Skeletal muscle tissue (tissue), 4 donors: ENCODE data around the gene KANK4. TPM values are rescaled to one million over a fixed set of nuclear protein-coding genes. Genes with fewer than 3 reads are reported as not detected.

ENCODE experiments used
- H3K27ac ChIP-seq: one replicate; pipeline ENCODE4 v1.7.0; 2013; ENCODE audit warnings: mild to moderate bottlenecking, low read depth, low read length, inconsistent platforms
- H3K27me3 ChIP-seq, 3 donors: one replicate each; pipeline ENCODE4 v1.7.0; 2013; ENCODE audit warnings: low read length in 3 of 3; ENCODE audit not compliant: control insufficient read depth in 3 of 3, insufficient read depth in 3 of 3
- H3K36me3 ChIP-seq, 3 donors: one replicate each; pipeline ENCODE4 v1.7.0; 2013; ENCODE audit warnings: low read length in 3 of 3; ENCODE audit not compliant: control insufficient read depth in 3 of 3, insufficient read depth in 3 of 3
- H3K4me1 ChIP-seq, 3 donors: one replicate each; pipeline ENCODE4 v1.7.0; 2013; ENCODE audit warnings: low read length in 3 of 3, mild to moderate bottlenecking in 3 of 3; ENCODE audit not compliant: control insufficient read depth in 3 of 3, insufficient read depth in 3 of 3
- H3K4me3 ChIP-seq, 3 donors: one replicate each; pipeline ENCODE4 v1.7.0; 2013; ENCODE audit warnings: low read length in 3 of 3
- H3K9ac ChIP-seq, 3 donors: one replicate each; pipeline ENCODE4 v1.7.0; 2013; ENCODE audit warnings: low read length in 3 of 3, mild to moderate bottlenecking in 3 of 3, moderate library complexity in 2 of 3, low read depth in 1 of 3
- H3K9me3 ChIP-seq, 3 donors: one replicate each; pipeline ENCODE4 v1.7.0; 2013; ENCODE audit warnings: low read length in 3 of 3; ENCODE audit not compliant: control insufficient read depth in 3 of 3
- total RNA-seq: library from RNA; depleted of rRNA; stranded (reverse); fragments of >200 nt; gene quantifications from one replicate; pipeline ENCODE4 v1.2.3, GENCODE V29; 2014
- donor health status: Osteomylitis.

KANK4 gene
- total RNA-seq, 1 donor from 2014 or later = 8.4 TPM

DNA sequence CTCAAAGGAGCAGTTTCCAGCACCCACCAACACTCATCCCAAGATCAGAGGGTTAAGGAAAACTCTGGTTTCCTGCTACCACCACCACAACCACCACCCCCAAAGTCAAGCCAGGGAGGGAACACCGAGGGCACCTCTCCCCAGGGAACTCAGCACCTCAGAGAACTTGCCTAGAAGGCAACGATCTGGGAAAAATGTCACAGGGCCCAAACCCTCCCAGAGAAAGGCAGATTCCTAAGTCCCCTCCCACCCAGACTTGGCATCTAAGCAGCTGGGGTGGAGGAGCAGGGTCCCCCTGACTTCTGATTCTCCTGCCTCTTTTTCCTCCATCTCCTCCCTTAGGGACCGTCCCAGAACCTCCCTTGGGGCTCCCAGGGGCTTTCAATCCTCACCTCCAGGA lies 10.6 kb downstream of the KANK4 start:
- Histone ChIP-seq H3K9me3 (no peaks in the 10 kb centered on the region), H3K9ac (no peak overlapping the region), H3K27me3 (peaks cover 0 to 4% (median 0%) of the 10 kb centered on the region in 3 donors), H3K36me3 (no peaks in the 10 kb centered on the region), H3K4me1 (no peaks in the 10 kb centered on the region), H3K27ac (no peak overlapping the region), H3K4me3 (no peak overlapping the region)

DNA sequence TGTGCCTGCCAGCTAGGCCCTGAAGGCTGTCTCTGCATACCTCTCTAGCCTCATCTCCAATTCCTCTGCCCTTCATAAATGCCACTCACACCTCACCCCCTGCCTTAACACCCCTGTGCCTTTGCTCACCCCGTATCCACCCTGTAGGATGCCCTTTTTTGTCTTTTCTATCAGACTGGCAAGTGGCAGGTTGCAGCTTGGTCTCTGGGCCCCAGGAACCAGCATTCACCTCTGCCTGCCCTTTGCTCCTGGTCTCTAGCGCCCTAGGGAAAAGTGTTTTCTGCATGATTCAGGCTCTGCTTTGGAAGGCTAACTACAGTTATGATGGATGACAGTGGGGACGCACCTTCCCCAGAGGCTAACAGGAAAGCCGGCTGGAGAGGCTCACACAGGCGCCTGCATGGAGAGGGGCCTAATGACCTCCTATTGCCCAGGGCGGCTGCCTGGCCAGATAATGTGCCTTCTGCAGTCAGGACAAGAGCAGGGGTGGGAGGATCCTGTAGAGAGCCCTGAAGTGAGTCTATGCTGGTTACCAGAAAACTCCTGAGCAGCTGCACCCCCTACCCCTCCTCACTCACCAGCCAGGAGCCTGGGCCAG lies 11.2 kb downstream of the KANK4 start:
- H3K9me3 ChIP-seq = no peaks in the 10 kb centered on the region

DNA sequence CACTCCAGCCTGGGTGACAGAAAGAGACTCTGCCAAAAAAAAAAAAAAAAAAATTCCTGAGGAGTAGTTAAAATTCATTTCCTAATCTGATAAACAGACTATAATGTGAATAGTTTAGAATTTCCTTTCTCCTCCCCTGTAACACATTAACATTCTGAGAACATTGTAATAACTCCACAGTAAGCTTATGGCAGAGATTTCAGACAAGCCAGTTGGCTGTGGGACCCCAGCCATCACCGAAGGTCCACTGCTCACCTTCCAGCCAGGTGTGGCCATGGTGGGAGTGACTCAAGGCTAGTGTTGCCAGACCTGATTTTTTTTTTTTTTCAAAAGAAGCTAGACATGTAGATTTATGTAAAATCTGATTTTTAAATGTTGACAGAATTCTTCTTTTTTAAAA lies 11.8 kb downstream of the KANK4 start:
- no peaks in the 10 kb centered on the region for H3K36me3 ChIP-seq
- no peak overlapping the region for H3K9ac ChIP-seq
- H3K27ac ChIP-seq = no peak overlapping the region
- no peaks in the 10 kb centered on the region for H3K9me3 ChIP-seq
- H3K4me1 ChIP-seq = no peaks in the 10 kb centered on the region
- H3K4me3 ChIP-seq = no peak overlapping the region
- H3K27me3 ChIP-seq = peaks cover 0 to under 1% (median 0%) of the 10 kb centered on the region in 3 donors

More for the DNA sequence above, 11.2 kb downstream of the KANK4 start:
- H3K4me1 ChIP-seq = no peaks in the 10 kb centered on the region
- no peaks in the 10 kb centered on the region for H3K36me3 ChIP-seq
- no peak overlapping the region for H3K9ac ChIP-seq
- H3K4me3 ChIP-seq = no peak overlapping the region
- no peak overlapping the region for H3K27ac ChIP-seq
- H3K27me3 ChIP-seq = peaks cover 0 to 4% (median 0%) of the 10 kb centered on the region in 3 donors

DNA sequence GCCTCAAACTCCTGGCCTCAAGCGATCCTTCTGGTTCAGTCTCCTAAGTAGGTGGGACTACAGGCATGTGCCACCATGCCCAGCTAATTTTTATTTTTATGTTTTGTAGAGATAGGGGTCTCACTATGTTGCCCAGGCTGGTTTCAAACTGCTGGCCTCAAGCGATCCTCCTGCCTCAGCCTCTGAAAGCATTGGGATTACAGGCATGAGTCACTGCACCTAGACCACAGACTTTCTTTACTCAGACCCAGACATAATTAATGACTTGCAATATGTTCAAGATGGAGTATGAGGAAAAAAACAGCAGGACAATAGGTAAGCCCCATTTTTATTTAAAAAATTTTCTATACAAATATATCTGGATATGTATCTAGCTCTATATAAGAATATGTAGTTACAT lies 13.2 kb downstream of the KANK4 start:
- no peaks in the 10 kb centered on the region for H3K27me3 ChIP-seq
- no peak overlapping the region for H3K9ac ChIP-seq
- H3K27ac ChIP-seq = no peak overlapping the region
- no peaks in the 10 kb centered on the region for H3K9me3 ChIP-seq
- H3K36me3 ChIP-seq = no peaks in the 10 kb centered on the region
- H3K4me1 ChIP-seq = no peaks in the 10 kb centered on the region
- no peak overlapping the region for H3K4me3 ChIP-seq

DNA sequence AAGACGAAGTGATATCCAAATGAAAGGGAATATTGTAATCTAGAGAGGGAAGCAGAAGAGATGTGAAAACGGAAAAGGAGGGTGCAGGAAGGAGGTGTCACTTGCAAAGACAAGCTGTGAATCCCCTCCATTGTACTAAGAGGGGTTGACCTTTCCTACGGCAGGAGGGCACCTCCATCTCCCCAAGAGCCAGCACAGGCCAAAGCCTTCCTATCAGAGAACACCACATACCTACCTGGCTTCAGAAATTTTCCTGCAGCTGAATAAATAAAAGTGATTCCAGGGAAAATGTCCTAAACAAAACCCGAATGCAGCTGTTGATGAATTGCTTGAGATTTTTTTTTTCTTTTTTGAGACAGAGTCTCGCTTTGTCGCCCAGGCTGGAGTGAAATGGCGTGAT lies 14.3 kb downstream of the KANK4 start:
- H3K9me3 ChIP-seq = no peaks in the 10 kb centered on the region
- no peaks in the 10 kb centered on the region for H3K36me3 ChIP-seq
- H3K27me3 ChIP-seq = no peaks in the 10 kb centered on the region
- no peak overlapping the region for H3K9ac ChIP-seq
- no peaks in the 10 kb centered on the region for H3K4me1 ChIP-seq
- H3K4me3 ChIP-seq = no peak overlapping the region
- no peak overlapping the region for H3K27ac ChIP-seq

DNA sequence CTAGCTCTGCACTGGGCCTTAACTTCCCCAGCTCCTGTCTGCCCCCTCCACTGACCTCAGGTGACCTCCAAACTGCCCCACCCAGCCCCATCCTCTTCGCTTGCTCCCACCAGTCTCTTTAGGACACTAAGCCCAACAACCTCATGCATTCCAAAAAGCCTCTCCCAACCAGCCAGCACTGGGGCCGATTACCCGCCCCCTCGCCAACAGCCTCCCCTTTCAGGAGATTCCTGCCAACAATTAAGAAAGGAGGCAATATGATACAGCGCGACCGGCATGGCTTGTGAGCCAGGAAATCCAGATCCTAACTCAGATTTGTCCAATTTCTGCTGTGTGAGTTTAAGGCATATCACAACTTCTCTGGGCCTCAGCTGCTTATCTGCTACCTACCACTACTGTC lies 14.7 kb downstream of the KANK4 start:
- H3K4me1 ChIP-seq = peaks cover 0 to 2% (median 0%) of the 10 kb centered on the region in 3 donors
- H3K4me3 ChIP-seq = no peak overlapping the region
- H3K27me3 ChIP-seq = no peaks in the 10 kb centered on the region
- H3K36me3 ChIP-seq = no peaks in the 10 kb centered on the region
- no peaks in the 10 kb centered on the region for H3K9me3 ChIP-seq
- H3K27ac ChIP-seq = no peak overlapping the region
- no peak overlapping the region for H3K9ac ChIP-seq

GRCh38 chr1:62301726-62302390 lies 17.4 kb downstream of the KANK4 start:
- H3K9ac ChIP-seq = no peak overlapping the region
- no peaks in the 10 kb centered on the region for H3K9me3 ChIP-seq
- no peak overlapping the region for H3K27ac ChIP-seq
- H3K36me3 ChIP-seq = no peaks in the 10 kb centered on the region
- H3K4me1 ChIP-seq = peaks cover 0 to 2% (median 0%) of the 10 kb centered on the region in 3 donors
- no peaks in the 10 kb centered on the region for H3K27me3 ChIP-seq
- H3K4me3 ChIP-seq = no peak overlapping the region

GRCh38 chr1:62299426-62300200 lies 19.6 kb downstream of the KANK4 start:
- Histone ChIP-seq H3K4me3 (no peak overlapping the region), H3K36me3 (no peaks in the 10 kb centered on the region), H3K27ac (no peak overlapping the region), H3K27me3 (no peaks in the 10 kb centered on the region), H3K4me1 (peaks cover 0 to 3% (median 2%) of the 10 kb centered on the region in 3 donors), H3K9ac (no peak overlapping the region), H3K9me3 (no peaks in the 10 kb centered on the region)

GRCh38 chr1:62295921-62296491 lies 23.2 kb downstream of the KANK4 start:
- no peaks in the 10 kb centered on the region for H3K36me3 ChIP-seq
- no peak overlapping the region for H3K27ac ChIP-seq
- peaks cover 0 to 3% (median 2%) of the 10 kb centered on the region in 3 donors for H3K4me1 ChIP-seq
- no peak overlapping the region for H3K4me3 ChIP-seq
- no peaks in the 10 kb centered on the region for H3K27me3 ChIP-seq
- no peaks in the 10 kb centered on the region for H3K9me3 ChIP-seq
- no peak overlapping the region for H3K9ac ChIP-seq

GRCh38 chr1:62294261-62294660 lies 25.0 kb downstream of the KANK4 start:
- no peak overlapping the region for H3K4me3 ChIP-seq
- no peak overlapping the region for H3K27ac ChIP-seq
- no peaks in the 10 kb centered on the region for H3K27me3 ChIP-seq
- H3K36me3 ChIP-seq = no peaks in the 10 kb centered on the region
- H3K4me1 ChIP-seq = peaks cover 0 to 3% (median 0%) of the 10 kb centered on the region in 3 donors
- no peaks in the 10 kb centered on the region for H3K9me3 ChIP-seq
- H3K9ac ChIP-seq = no peak overlapping the region
